ENCODE data around the gene CUEDC2. TPM values are rescaled to one million over a fixed set of nuclear protein-coding genes. Genes with fewer than 3 reads are reported as not detected.

CUEDC2 gene
- total and polyA plus RNA-seq, 4 donors: 14.4 to 36.1 (median 24.1) TPM

GRCh38 chr10:102450374-102451104 is 18.2 kb upstream of the CUEDC2 start:
- DNase-seq (ENCODE audit: low spot score): peak; percentile 77
- TF ChIP-seq REST (IDR thresholded peaks at IDR 0.05) (peak; percentile 7), HNF4A (conservative IDR thresholded peaks at IDR 0.05) (no peak)
- H3K36me3 ChIP-seq (ENCODE audit: control insufficient read depth in 4 of 4, insufficient read depth in 3 of 4, low read depth in 1 of 4, low read length in 3 of 4): peaks cover 0 to 4% (median 1%) of the 10 kb centered on the region in 4 donors
- no peaks in the 10 kb centered on the region for H3K27me3 ChIP-seq (ENCODE audit: control insufficient read depth in 4 of 4, insufficient read depth in 4 of 4, low read length in 3 of 4)
- H3K4me3 ChIP-seq (ENCODE audit: low read depth in 1 of 3, low read length in 3 of 3): peak overlapping the region; percentile 50 to 99 (median 99)
- under 1% methylated on average over 104 of the region's 104 CpGs for WGBS
- H3K4me1 ChIP-seq (ENCODE audit: control insufficient read depth in 4 of 4, insufficient read depth in 4 of 4, low read length in 3 of 4): peaks cover 4 to 27% (median 16%) of the 10 kb centered on the region in 4 donors
- no peaks in the 10 kb centered on the region for H3K9me3 ChIP-seq (ENCODE audit: control insufficient read depth in 4 of 4, low read length in 3 of 4)
- H3K9ac ChIP-seq (ENCODE audit: low read depth in 1 of 2, low read length in 2 of 2): peak overlapping the region; percentile 50 to 92
- H3K27ac ChIP-seq (ENCODE audit: low read depth in 1 of 2, low read length in 2 of 2): peak overlapping the region; percentile 81

GRCh38 chr10:102450124-102450373 is 17.7 kb upstream of the CUEDC2 start:
- no peak for DNase-seq (ENCODE audit: low spot score)
- peak overlapping the region; percentile 80 to 81 for H3K27ac ChIP-seq (ENCODE audit: low read depth in 1 of 2, low read length in 2 of 2)
- TF ChIP-seq GABPA (IDR thresholded peaks at IDR 0.05 in 1 of 2, conservative IDR thresholded peaks at IDR 0.05 in 1 of 2) (no peak), YY1 (IDR thresholded peaks at IDR 0.05) (no peak), CTCF (IDR thresholded peaks at IDR 0.05; ENCODE audit: low read depth, low read length, missing input control) (no peak), NR2F2 (IDR thresholded peaks at IDR 0.05) (no peak), RXRA (IDR thresholded peaks at IDR 0.05) (no peak)
- WGBS: under 1% methylated on average over 11 of the region's 11 CpGs
- peak overlapping the region; percentile 50 to 99 (median 99) for H3K4me3 ChIP-seq (ENCODE audit: low read depth in 1 of 3, low read length in 3 of 3)
- peaks cover 4 to 27% (median 16%) of the 10 kb centered on the region in 4 donors for H3K4me1 ChIP-seq (ENCODE audit: control insufficient read depth in 4 of 4, insufficient read depth in 4 of 4, low read length in 3 of 4)
- H3K9me3 ChIP-seq (ENCODE audit: control insufficient read depth in 4 of 4, low read length in 3 of 4): no peaks in the 10 kb centered on the region
- H3K36me3 ChIP-seq (ENCODE audit: control insufficient read depth in 4 of 4, insufficient read depth in 3 of 4, low read depth in 1 of 4, low read length in 3 of 4): peaks cover 0 to under 1% (median 0%) of the 10 kb centered on the region in 4 donors
- H3K9ac ChIP-seq (ENCODE audit: low read depth in 1 of 2, low read length in 2 of 2): peak overlapping the region; percentile 50 to 92
- H3K27me3 ChIP-seq (ENCODE audit: control insufficient read depth in 4 of 4, insufficient read depth in 4 of 4, low read length in 3 of 4): no peaks in the 10 kb centered on the region

- H3K4me3 ChIP-seq (ENCODE audit: low read depth in 1 of 3, low read length in 3 of 3): peak overlapping the region; percentile 50 to 99 (median 99)
- peak overlapping the region; percentile 80 to 81 for H3K27ac ChIP-seq (ENCODE audit: low read depth in 1 of 2, low read length in 2 of 2)
- peak; percentile 74 for DNase-seq (ENCODE audit: low spot score)
- H3K4me1 ChIP-seq (ENCODE audit: control insufficient read depth in 4 of 4, insufficient read depth in 4 of 4, low read length in 3 of 4): peaks cover 4 to 27% (median 16%) of the 10 kb centered on the region in 4 donors
- no peaks in the 10 kb centered on the region for H3K36me3 ChIP-seq (ENCODE audit: control insufficient read depth in 4 of 4, insufficient read depth in 3 of 4, low read depth in 1 of 4, low read length in 3 of 4)
- WGBS: 7% methylated on average over 30 of the region's 30 CpGs
- TF ChIP-seq RAD21 (IDR thresholded peaks at IDR 0.05) (no peak), REST (IDR thresholded peaks at IDR 0.05) (peak; percentile 29), FOXA2 (IDR thresholded peaks at IDR 0.05) (no peak), ATF3 (IDR thresholded peaks at IDR 0.05) (no peak), YY1 (IDR thresholded peaks at IDR 0.05) (peak; percentile 50)
- peak overlapping the region; percentile 50 to 92 for H3K9ac ChIP-seq (ENCODE audit: low read depth in 1 of 2, low read length in 2 of 2)
- H3K9me3 ChIP-seq (ENCODE audit: control insufficient read depth in 4 of 4, low read length in 3 of 4): no peaks in the 10 kb centered on the region
- H3K27me3 ChIP-seq (ENCODE audit: control insufficient read depth in 4 of 4, insufficient read depth in 4 of 4, low read length in 3 of 4): no peaks in the 10 kb centered on the region
Measured at GRCh38 chr10:102449321-102450123, 17.1 kb upstream of the CUEDC2 start.

Measured in liver (tissue), 9 donors.